Left lung (tissue), 10 donors: ENCODE results near the gene TCN2. TPM values are rescaled to one million over a fixed set of nuclear protein-coding genes. Genes with fewer than 3 reads are reported as not detected.

Experiments
- ATAC-seq: fragments of 200-7000 bp; cut with Tn5 transposase; one replicate; pipeline ENCODE4 v1.9.1; 2020; ENCODE audit warnings: moderate library complexity
- DNase-seq, 4 donors: peaks; one replicate each; pipeline ENCODE4 v3.0.0-alpha.2; 2013 to 2020
- H3K27ac ChIP-seq, 2 donors: fragments of 200-600 bp; sonication (generic) in 1 of 2; one replicate each; pipeline versions ENCODE4 v1.5.0 to v1.8.0; 2020 to 2021
- H3K27me3 ChIP-seq, 2 donors: fragments of 200-600 bp; sonication (generic) in 1 of 2; one replicate each; pipeline versions ENCODE4 v1.5.0 to v1.8.0; 2020 to 2021
- H3K36me3 ChIP-seq, 2 donors: fragments of 200-600 bp; sonication (generic) in 1 of 2; one replicate each; pipeline versions ENCODE4 v1.5.0 to v1.8.0; 2020 to 2021
- H3K4me1 ChIP-seq, 2 donors: fragments of 200-600 bp; one replicate each; pipeline ENCODE4 v1.8.0; 2021
- H3K4me3 ChIP-seq, 2 donors: fragments of 200-600 bp; sonication (generic) in 1 of 2; one replicate each; pipeline versions ENCODE4 v1.5.0 to v1.8.0; 2020 to 2021; ENCODE audit warnings: mild to moderate bottlenecking in 1 of 2
- H3K9me3 ChIP-seq, 2 donors: fragments of 200-600 bp; sonication (generic) in 1 of 2; one replicate each; pipeline versions ENCODE4 v1.5.0 to v1.8.0; 2020 to 2021
- intact Hi-C, 2 donors: fragments of 100-400 bp; cut with DNase I; formaldehyde crosslinking; loops; one replicate each; pipeline versions ENCODE4 v1.11.2 to v1.14.2; 2022
- polyA plus RNA-seq, 6 donors: library from polyadenylated mRNA; unstranded; fragments of 120-200 nt; gene quantifications; one replicate each; pipeline ENCODE4 v1.2.1, GENCODE V29; 2013; ENCODE audit not compliant: insufficient read length in 6 of 6
- total RNA-seq, 2 donors: library from RNA; stranded (reverse); fragmentation: NEBNext Ultra II Directional; extraction: Animal tissue kit (Norgen Biotek cat#: 25700); gene quantifications; one replicate each; pipeline ENCODE4 v1.2.1, GENCODE V29; 2021
- TF ChIP-seq, protein P1 (sequence below), 2 donors: fragments of 200-600 bp; sonication (generic) in 1 of 2; IDR thresholded peaks; one replicate each; pipeline versions ENCODE4 v1.5.0 to v1.8.0; 2021; ENCODE audit warnings: antibody characterized with exemption in 2 of 2
- donor health status: DM: no; HTN: yes; CAD: no.
- donor health status: DM: no; HTN: no; CAD: no.

The TCN2 gene
- total and polyA plus RNA-seq, 8 donors: 22.4 to 57.6 (median 33.2) TPM

DNA sequence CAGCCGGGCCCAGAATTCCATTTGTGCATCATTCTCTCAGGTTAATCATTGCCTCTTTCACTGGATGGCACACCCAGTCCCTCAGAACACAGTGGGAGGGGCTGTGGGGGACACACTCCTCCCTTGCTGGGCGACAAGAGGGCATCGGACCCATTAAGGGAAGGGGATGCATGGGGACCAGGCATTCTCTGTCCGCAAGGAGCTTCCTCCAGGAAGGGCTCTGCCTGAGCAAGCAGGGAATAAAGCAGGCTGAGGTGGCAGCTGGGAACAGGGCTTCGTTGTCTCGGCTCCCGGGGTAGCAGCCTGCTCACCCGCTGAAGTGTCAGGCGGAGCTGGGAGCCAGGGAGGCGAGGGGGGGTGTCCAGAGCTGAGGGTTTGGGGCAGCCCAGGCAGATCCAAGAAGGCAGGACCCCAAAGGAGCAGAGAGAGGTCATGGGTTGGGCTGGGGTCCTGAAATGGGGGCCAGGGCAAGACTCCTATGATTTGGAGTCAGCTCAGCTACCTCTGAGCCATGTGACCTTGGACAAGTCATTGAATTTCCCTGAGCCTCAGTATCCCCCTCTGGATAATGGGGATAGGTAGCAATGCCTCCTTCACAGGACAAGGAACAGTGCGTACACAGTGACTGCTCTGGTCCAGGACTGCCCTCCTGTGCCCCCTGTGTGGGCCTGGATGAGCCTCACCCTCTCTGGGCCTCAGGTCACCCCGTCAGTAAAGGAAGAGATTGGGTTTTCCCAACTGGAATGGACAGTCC lies 34.0 kb upstream of the TCN2 start:
- peak; percentile 34 for ATAC-seq
- Histone ChIP-seq H3K4me3 (no peak overlapping the region), H3K4me1 (peaks cover 0 to 21% of the 10 kb centered on the region in 2 donors), H3K9me3 (no peaks in the 10 kb centered on the region), H3K27ac (no peak overlapping the region), H3K36me3 (peaks cover 0 to 29% of the 10 kb centered on the region in 2 donors), H3K27me3 (peaks cover 0 to 16% of the 10 kb centered on the region in 2 donors)
- no peak for DNase-seq
- TF ChIP-seq, protein P1, sequence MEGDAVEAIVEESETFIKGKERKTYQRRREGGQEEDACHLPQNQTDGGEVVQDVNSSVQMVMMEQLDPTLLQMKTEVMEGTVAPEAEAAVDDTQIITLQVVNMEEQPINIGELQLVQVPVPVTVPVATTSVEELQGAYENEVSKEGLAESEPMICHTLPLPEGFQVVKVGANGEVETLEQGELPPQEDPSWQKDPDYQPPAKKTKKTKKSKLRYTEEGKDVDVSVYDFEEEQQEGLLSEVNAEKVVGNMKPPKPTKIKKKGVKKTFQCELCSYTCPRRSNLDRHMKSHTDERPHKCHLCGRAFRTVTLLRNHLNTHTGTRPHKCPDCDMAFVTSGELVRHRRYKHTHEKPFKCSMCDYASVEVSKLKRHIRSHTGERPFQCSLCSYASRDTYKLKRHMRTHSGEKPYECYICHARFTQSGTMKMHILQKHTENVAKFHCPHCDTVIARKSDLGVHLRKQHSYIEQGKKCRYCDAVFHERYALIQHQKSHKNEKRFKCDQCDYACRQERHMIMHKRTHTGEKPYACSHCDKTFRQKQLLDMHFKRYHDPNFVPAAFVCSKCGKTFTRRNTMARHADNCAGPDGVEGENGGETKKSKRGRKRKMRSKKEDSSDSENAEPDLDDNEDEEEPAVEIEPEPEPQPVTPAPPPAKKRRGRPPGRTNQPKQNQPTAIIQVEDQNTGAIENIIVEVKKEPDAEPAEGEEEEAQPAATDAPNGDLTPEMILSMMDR (IDR thresholded peaks at IDR 0.05): no peak
- intact Hi-C loops: no loop called here

DNA sequence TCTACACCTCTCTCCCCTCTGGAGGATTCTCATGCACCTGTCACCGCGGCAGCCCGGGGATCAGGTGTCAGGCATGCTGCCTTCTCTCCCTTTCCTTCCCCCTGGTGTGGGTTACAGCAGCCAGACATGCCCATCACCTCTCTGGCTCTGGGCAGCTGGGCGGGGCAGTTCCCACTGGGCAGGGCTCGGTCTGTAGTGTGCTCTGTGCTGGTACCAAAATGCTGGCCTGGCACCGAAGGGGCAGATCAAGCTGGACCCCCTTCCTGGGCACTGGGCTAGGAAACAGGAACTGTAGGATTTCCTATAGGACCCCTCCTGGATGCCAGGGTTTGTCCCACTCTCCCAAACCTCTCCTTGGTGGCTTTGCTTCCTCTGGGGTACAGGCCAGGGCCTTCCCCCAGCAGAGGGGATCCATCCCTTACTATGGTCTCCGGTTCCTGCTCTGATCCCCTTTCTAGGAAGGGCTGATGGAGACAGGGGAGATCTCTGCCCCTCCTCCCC lies 33.3 kb upstream of the TCN2 start:
- ATAC-seq: peak; percentile 70
- H3K27ac ChIP-seq: no peak overlapping the region
- no peak for DNase-seq
- H3K9me3 ChIP-seq: no peaks in the 10 kb centered on the region
- TF ChIP-seq, protein P1 (IDR thresholded peaks at IDR 0.05): no peak
- peaks cover 0 to 16% of the 10 kb centered on the region in 2 donors for H3K27me3 ChIP-seq
- intact Hi-C loops: no loop called here
- H3K4me3 ChIP-seq: no peak overlapping the region
- peaks cover 0 to 21% of the 10 kb centered on the region in 2 donors for H3K4me1 ChIP-seq
- peaks cover 0 to 36% of the 10 kb centered on the region in 2 donors for H3K36me3 ChIP-seq

DNA sequence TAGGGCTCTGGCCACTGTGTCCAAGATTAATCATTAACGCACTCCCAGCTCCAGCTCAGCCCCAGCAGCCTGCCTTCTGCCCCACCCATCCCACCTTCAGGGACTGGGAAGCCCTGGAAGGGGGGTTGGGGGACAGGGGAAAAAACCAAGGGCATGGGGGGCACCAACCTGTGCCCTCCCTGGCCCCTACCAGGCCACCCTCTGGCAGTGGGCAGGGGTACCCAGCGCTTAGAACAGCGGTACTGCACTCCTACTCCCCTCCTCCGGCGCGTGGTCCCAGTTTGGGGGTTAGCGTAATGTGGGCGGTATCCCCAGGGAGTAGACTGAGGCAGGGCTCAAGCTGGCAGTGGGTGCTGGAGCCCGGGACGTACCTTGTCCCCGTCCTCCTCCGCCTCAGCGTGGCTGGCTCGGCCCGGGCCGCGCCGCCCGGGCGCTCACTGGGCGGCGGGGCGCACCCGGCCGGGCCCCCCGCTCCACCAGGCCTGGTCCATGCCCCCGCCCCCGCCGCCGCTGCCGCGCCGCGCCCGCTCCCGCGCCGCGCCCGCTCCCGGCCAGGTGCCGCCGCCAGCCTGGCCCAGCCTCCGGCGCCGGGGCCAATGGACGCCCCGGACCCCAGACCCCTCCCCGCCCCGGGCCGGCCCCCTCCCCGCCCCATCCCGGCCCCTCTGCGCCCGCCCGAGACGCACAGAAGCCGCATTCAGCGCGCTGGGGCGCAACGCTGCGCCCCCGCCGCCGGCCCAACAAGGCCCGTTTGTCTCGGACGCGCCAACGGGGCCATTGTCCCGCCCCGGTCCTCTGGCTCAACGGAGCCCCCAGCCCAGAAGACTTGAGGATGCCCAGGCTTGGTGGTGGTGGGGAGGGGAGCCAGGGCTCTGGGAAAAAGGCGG lies 32.6 kb upstream of the TCN2 start, which contains the start of gene GAL3ST1:
Gene GAL3ST1 (minus strand): TSS at position 571 of the 887 bp plus-strand sequence. CDS start 17,273 bp downstream, outside the sequence.
- intact Hi-C loops: no loop called here
- peaks cover 0 to 43% of the 10 kb centered on the region in 2 donors for H3K36me3 ChIP-seq
- H3K4me3 ChIP-seq: no peak within 1 kb of the TSS
- H3K9me3 ChIP-seq: no peaks in the 10 kb centered on the region
- TF ChIP-seq, protein P1 (IDR thresholded peaks at IDR 0.05): no peak
- peaks cover 0 to 21% of the 10 kb centered on the region in 2 donors for H3K4me1 ChIP-seq
- H3K27me3 ChIP-seq: peaks cover 0 to 16% of the 10 kb centered on the region in 2 donors
- ATAC-seq (peak; percentile 81), DNase-seq (no peak)
- no peak within 1 kb of the TSS for H3K27ac ChIP-seq

DNA sequence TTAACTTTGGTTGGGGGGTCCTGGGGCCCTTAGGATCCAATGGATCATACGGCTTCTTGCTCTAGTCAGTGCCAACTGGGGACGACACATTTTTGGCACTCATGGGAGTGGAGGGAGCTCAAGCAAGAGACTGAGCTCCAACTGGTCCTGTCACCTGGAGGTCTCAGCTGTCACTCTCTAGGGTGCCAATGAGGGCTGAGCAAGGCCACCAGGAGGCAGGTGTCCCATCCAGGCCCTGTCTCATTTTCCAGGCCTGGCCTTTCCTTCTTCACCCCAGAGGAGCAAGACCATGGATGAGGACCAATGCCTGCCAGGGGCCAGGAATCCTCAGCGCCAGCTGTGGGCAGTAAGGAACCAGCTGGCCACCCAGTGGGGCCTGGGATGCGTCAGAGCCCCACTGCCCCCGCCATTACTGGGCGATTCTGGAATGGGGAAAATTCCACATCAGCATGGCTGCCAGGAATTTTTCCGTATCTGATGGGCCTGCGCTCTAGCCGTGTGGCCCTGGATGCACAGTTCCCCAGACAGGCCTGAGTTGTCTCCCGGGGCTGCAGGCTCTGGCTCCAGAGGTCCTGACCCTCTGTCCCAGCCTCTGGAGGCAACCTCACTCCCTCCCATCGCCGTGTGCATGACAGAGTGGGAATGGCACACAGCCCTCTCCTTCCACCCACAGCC lies 31.8 kb upstream of the TCN2 start:
- Histone ChIP-seq H3K36me3 (peaks cover 5 to 51% of the 10 kb centered on the region in 2 donors), H3K27me3 (peaks cover 0 to 16% of the 10 kb centered on the region in 2 donors), H3K4me3 (no peak overlapping the region), H3K9me3 (no peaks in the 10 kb centered on the region), H3K27ac (no peak overlapping the region), H3K4me1 (peaks cover 0 to 21% of the 10 kb centered on the region in 2 donors)
- intact Hi-C loops: no loop called here
- ATAC-seq: no peak
- TF ChIP-seq, protein P1 (IDR thresholded peaks at IDR 0.05): no peak
- DNase-seq: no peak
